ENCODE results near the gene TPH1. TPM values are rescaled to one million over a fixed set of nuclear protein-coding genes. Genes with fewer than 3 reads are reported as not detected.
"Not testable (repeated sequence)": the region's sequence is repeated elsewhere in the genome, so short reads cannot be mapped to it uniquely, and the experiment has no call there.

Gene TPH1
- total RNA-seq, 1 experiment from 2014 or later, result 0.07 TPM

DNA sequence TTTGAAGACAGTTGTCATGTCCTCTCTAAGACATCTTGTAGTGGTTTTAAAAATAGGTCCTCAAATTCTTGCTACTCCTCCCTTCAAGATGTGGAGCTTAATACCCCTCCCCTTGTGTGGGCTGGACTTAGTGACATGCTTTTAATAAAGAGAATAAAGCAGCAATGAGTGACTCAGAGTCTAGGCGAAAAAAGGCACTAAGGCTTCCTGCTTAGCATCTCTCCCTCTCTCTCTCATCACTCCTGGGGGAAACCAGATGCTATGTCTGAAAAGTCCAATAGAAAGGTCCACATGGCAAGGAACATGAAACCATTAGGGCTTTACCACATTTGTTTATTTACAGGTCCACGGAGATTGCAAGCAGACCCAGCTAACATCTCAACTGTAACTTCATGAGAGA lies 44.9 kb downstream of the TPH1 start:
- Mint-ChIP-seq H3K4me3 (no peak overlapping the region), H3K9me3 (no peaks in the 10 kb centered on the region), H3K27me3 (ENCODE audit: low read depth) (no peaks in the 10 kb centered on the region), H3K27ac (no peak overlapping the region), H3K4me1 (no peaks in the 10 kb centered on the region), H3K36me3 (peaks cover 21% of the 10 kb centered on the region)
- POLR2A ChIA-PET, result no interaction called here
- TF ChIP-seq FOXJ3 (CRISPR knock-in tag; IDR thresholded peaks at IDR 0.05; ENCODE audit: borderline replicate concordance) (no peak), ZBTB21 (CRISPR knock-in tag; IDR thresholded peaks at IDR 0.05; ENCODE audit: borderline replicate concordance) (no peak), TCF7 (CRISPR knock-in tag; IDR thresholded peaks at IDR 0.05; ENCODE audit: low read depth) (no peak), ZNF671 (CRISPR knock-in tag; IDR thresholded peaks at IDR 0.05) (no peak), ZNF281 (CRISPR knock-in tag; IDR thresholded peaks at IDR 0.05) (no peak), PRRX2 (CRISPR knock-in tag; IDR thresholded peaks at IDR 0.05) (no peak)
- TF ChIP-seq, protein P1, sequence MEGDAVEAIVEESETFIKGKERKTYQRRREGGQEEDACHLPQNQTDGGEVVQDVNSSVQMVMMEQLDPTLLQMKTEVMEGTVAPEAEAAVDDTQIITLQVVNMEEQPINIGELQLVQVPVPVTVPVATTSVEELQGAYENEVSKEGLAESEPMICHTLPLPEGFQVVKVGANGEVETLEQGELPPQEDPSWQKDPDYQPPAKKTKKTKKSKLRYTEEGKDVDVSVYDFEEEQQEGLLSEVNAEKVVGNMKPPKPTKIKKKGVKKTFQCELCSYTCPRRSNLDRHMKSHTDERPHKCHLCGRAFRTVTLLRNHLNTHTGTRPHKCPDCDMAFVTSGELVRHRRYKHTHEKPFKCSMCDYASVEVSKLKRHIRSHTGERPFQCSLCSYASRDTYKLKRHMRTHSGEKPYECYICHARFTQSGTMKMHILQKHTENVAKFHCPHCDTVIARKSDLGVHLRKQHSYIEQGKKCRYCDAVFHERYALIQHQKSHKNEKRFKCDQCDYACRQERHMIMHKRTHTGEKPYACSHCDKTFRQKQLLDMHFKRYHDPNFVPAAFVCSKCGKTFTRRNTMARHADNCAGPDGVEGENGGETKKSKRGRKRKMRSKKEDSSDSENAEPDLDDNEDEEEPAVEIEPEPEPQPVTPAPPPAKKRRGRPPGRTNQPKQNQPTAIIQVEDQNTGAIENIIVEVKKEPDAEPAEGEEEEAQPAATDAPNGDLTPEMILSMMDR (IDR thresholded peaks at IDR 0.05), result no peak
- ATAC-seq, result no peak
- CTCF ChIA-PET, result interaction anchor here (1.2 to 1.9 kb wide), 3 partner anchors 22 to 235 kb away, joined by 3 to 5 read pairs (median 4); no protein-coding TSS in a partner anchor
- DNase-seq (ENCODE audit: low spot score), result no peak

GRCh38 chr11:18000760-18001159 lies 45.3 kb downstream of the TPH1 start:
- Mint-ChIP-seq H3K27me3 (ENCODE audit: low read depth) (no peaks in the 10 kb centered on the region), H3K27ac (no peak overlapping the region), H3K9me3 (no peaks in the 10 kb centered on the region), H3K4me1 (no peaks in the 10 kb centered on the region), H3K4me3 (no peak overlapping the region), H3K36me3 (peaks cover 21% of the 10 kb centered on the region)
- ATAC-seq, result no peak
- TF ChIP-seq MAX (CRISPR knock-in tag; IDR thresholded peaks at IDR 0.05), result no peak
- ChIA-PET POLR2A (no interaction called here), CTCF (interaction anchor here (1.2 to 1.9 kb wide), 2 partner anchors 22 to 234 kb away, joined by 4 to 5 read pairs; no protein-coding TSS in a partner anchor)
- DNase-seq (ENCODE audit: low spot score), result no peak

DNA sequence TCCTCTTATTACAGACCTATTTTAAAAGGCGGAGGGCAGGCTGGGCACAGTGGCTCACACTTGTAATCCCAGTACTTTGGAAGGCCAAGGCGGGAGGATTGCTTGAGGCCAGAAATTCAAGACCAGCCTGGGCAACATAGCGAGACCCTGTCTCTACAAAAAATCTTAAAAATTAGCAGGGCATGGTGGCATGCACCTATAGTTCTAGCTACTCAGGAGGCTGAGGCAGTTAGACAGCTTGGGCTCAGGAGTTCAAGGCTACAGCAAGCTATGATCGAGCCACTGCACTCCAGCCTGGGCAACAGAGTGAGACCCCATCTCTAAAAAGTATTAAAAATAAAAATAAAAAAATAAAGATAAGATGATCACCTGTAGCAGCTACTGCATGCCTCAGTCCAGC lies 45.9 kb downstream of the TPH1 start:
- H3K27ac Mint-ChIP-seq; H3K27me3 Mint-ChIP-seq (ENCODE audit: low read depth); H3K4me1 Mint-ChIP-seq; ATAC-seq; POLR2A ChIA-PET; H3K9me3 Mint-ChIP-seq; DNase-seq (ENCODE audit: low spot score); H3K4me3 Mint-ChIP-seq: not testable (repeated sequence)
- CTCF ChIA-PET, result interaction anchor here (1.2 to 1.9 kb wide), 2 partner anchors 21 to 234 kb away, joined by 4 to 5 read pairs; no protein-coding TSS in a partner anchor
- peaks cover 21% of the 10 kb centered on the region for H3K36me3 Mint-ChIP-seq

Other genes with a start within 250 kb of the TPH1 start
- 35.5 to 45.2 TPM (median 45.1 TPM) in 3 replicates for gene SERGEF, start 33.2 kb downstream of the TPH1 start, total RNA-seq (2021)
- gene SAAL1, start 59.8 kb upstream of the TPH1 start, total RNA-seq (2021), result 38.1 to 40.9 TPM (median 39.8 TPM) in 3 replicates
- gene MRGPRX3, start 86.3 kb upstream of the TPH1 start, total RNA-seq (2021), result not detected in 3 replicates
- gene MRGPRX4, start 126.6 kb upstream of the TPH1 start, total RNA-seq (2021), result not detected in 3 replicates
- 0.44 to 0.50 TPM in 2 of 3 replicates, not detected in the other for gene SAA4, start 190.5 kb upstream of the TPH1 start, total RNA-seq (2021)
- gene SAA2, start 202.4 kb upstream of the TPH1 start, total RNA-seq (2021), result 4.1 to 8.2 TPM (median 5.0 TPM) in 3 replicates
- gene SAA1, start 220.0 kb upstream of the TPH1 start, total RNA-seq (2021), result 7.7 to 12.8 TPM (median 8.8 TPM) in 3 replicates